Measurements from ENCODE around the gene RAB12.

Gene RAB12

DNA sequence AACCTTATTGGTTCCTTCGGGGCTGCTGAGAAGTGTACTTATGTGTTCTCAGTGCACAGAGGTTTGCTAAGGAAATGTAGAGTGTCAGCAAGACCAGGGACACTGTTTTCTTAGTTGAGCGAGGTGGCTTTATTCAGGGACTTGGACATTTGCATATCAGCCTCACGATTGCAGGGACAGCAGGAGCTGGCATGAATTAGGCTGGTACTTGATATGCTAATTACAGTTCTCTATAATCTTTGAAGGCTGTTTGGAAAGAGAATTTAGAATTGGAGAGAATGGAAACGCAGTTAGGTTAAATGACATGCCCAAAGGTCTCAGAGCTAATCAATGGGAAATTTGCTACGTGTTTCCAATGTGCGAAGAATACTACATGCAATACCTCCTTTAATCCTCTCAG lies 77.4 kb downstream of the RAB12 start:
- no peak for DNase-seq

DNA sequence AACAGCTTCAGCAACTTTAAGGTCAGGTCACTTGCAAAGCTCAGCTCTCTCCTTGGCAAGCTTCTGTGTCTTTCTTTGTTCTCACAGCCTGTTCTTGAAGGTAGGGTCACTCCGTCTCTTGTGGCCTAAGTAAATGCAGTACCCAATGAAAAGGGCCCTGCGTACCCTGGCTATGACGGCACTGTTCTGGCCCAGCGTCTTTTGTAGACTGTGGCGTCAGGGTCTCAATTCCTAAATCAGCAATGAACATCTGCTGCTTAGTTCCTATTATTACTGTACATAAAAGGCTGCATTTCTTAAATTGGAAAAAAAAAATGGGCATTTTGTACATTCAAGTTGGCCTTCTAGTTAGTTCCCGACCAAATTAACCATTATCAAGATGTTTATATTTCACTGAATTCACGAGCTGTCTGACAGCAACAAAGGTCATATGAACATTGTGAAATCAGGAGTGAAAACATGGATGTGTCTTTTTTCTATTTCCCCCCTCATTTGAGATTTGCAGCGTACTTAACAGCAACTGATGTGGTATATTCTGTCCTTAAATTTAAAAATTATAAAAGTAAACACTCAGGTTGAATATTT lies 79.1 kb downstream of the RAB12 start:
- no peak for DNase-seq

DNA sequence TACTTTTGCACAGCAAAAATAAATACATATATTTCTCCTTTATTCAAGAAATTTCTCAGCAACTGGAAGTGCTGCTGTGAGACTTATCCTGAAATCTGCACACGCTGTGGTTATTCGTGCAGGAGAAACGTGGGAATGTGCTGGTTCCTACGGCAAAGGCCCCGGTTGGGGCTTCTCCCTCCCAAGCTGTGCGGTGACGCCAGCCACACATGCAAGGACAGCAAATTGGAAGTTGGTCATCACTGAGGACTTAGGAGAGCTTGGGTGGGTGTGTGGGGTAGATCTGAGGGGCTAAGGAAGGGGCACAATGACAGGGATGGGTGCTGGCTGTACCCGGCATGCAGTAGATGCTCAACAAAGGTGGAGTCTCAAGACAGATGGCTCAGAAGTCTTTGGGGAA lies 79.6 kb downstream of the RAB12 start:
- no peak for DNase-seq

All from KG1 (cell line).